ENCODE measurements around the gene TNRC6A.
"Not testable (repeated sequence)": the region's sequence is repeated elsewhere in the genome, so short reads cannot be mapped to it uniquely, and the experiment has no call there.

TNRC6A gene

GRCh38 chr16:24844101-24845030, 114.9 kb downstream of the TNRC6A start:
- H3K4me3 ChIP-seq (ENCODE audit: low read depth, low read length), result no peak overlapping the region
- no peaks in the 10 kb centered on the region for H3K79me2 ChIP-seq (ENCODE audit: control insufficient read depth, insufficient read depth, low read length, unreplicated experiment)
- H3K27me3 ChIP-seq (ENCODE audit: insufficient read depth, low read length), result no peaks in the 10 kb centered on the region
- no peaks in the 10 kb centered on the region for H3K36me3 ChIP-seq (ENCODE audit: insufficient read depth, low read length)
- H2AFZ ChIP-seq (ENCODE audit: low read length, unreplicated experiment), result no peak overlapping the region
- peaks cover 22% of the 10 kb centered on the region for H3K4me1 ChIP-seq (ENCODE audit: control insufficient read depth, insufficient read depth, low read length, unreplicated experiment)
- H3K27ac ChIP-seq (ENCODE audit: low read depth, low read length), result no peak overlapping the region

- not testable (repeated sequence) for H2AFZ ChIP-seq (ENCODE audit: low read length, unreplicated experiment); H3K79me2 ChIP-seq (ENCODE audit: control insufficient read depth, insufficient read depth, low read length, unreplicated experiment); H3K27me3 ChIP-seq (ENCODE audit: insufficient read depth, low read length); H3K4me3 ChIP-seq (ENCODE audit: low read depth, low read length); H3K27ac ChIP-seq (ENCODE audit: low read depth, low read length); H3K36me3 ChIP-seq (ENCODE audit: insufficient read depth, low read length)
- H3K4me1 ChIP-seq (ENCODE audit: control insufficient read depth, insufficient read depth, low read length, unreplicated experiment), result peaks cover 22% of the 10 kb centered on the region
Measured at GRCh38 chr16:24845031-24845365, 115.5 kb downstream of the TNRC6A start.

GRCh38 chr16:24845726-24846547, 116.5 kb downstream of the TNRC6A start, which contains the start of gene SLC5A11:
TSS of gene SLC5A11 (plus strand) at chr16:24845963. CDS start at chr16:24858644, 12,681 bp downstream.
- H3K4me3 ChIP-seq (ENCODE audit: low read depth, low read length), result no peak within 1 kb of the TSS
- no peak within 1 kb of the TSS for H3K27ac ChIP-seq (ENCODE audit: low read depth, low read length)
- H3K79me2 ChIP-seq (ENCODE audit: control insufficient read depth, insufficient read depth, low read length, unreplicated experiment), result no peaks in the 10 kb centered on the region
- H3K4me1 ChIP-seq (ENCODE audit: control insufficient read depth, insufficient read depth, low read length, unreplicated experiment), result peaks cover 29% of the 10 kb centered on the region
- no peak within 1 kb of the TSS for H2AFZ ChIP-seq (ENCODE audit: low read length, unreplicated experiment)
- no peaks in the 10 kb centered on the region for H3K27me3 ChIP-seq (ENCODE audit: insufficient read depth, low read length)
- no peaks in the 10 kb centered on the region for H3K36me3 ChIP-seq (ENCODE audit: insufficient read depth, low read length)

- H3K4me3 ChIP-seq (ENCODE audit: low read depth, low read length), result no peak overlapping the region
- peaks cover 37% of the 10 kb centered on the region for H3K4me1 ChIP-seq (ENCODE audit: control insufficient read depth, insufficient read depth, low read length, unreplicated experiment)
- no peak overlapping the region for H2AFZ ChIP-seq (ENCODE audit: low read length, unreplicated experiment)
- no peak overlapping the region for H3K27ac ChIP-seq (ENCODE audit: low read depth, low read length)
- no peaks in the 10 kb centered on the region for H3K36me3 ChIP-seq (ENCODE audit: insufficient read depth, low read length)
- H3K27me3 ChIP-seq (ENCODE audit: insufficient read depth, low read length), result no peaks in the 10 kb centered on the region
- no peaks in the 10 kb centered on the region for H3K79me2 ChIP-seq (ENCODE audit: control insufficient read depth, insufficient read depth, low read length, unreplicated experiment)
Measured at GRCh38 chr16:24846548-24847357, 117.3 kb downstream of the TNRC6A start.

- Histone ChIP-seq H3K4me1 (ENCODE audit: control insufficient read depth, insufficient read depth, low read length, unreplicated experiment) (peaks cover 42% of the 10 kb centered on the region), H3K27ac (ENCODE audit: low read depth, low read length) (no peak overlapping the region), H3K4me3 (ENCODE audit: low read depth, low read length) (no peak overlapping the region), H3K27me3 (ENCODE audit: insufficient read depth, low read length) (no peaks in the 10 kb centered on the region), H2AFZ (ENCODE audit: low read length, unreplicated experiment) (no peak overlapping the region), H3K79me2 (ENCODE audit: control insufficient read depth, insufficient read depth, low read length, unreplicated experiment) (no peaks in the 10 kb centered on the region), H3K36me3 (ENCODE audit: insufficient read depth, low read length) (no peaks in the 10 kb centered on the region)
Measured at GRCh38 chr16:24847358-24847664, 117.9 kb downstream of the TNRC6A start.

- Histone ChIP-seq H3K4me3 (ENCODE audit: low read depth, low read length) (no peak overlapping the region), H3K36me3 (ENCODE audit: insufficient read depth, low read length) (no peaks in the 10 kb centered on the region), H3K4me1 (ENCODE audit: control insufficient read depth, insufficient read depth, low read length, unreplicated experiment) (peaks cover 42% of the 10 kb centered on the region), H3K27ac (ENCODE audit: low read depth, low read length) (no peak overlapping the region; the same call in 1 of the 2 replicates), H2AFZ (ENCODE audit: low read length, unreplicated experiment) (no peak overlapping the region), H3K79me2 (ENCODE audit: control insufficient read depth, insufficient read depth, low read length, unreplicated experiment) (no peaks in the 10 kb centered on the region), H3K27me3 (ENCODE audit: insufficient read depth, low read length) (no peaks in the 10 kb centered on the region)
Measured at GRCh38 chr16:24848065-24848464, 118.6 kb downstream of the TNRC6A start.

GRCh38 chr16:24849641-24850040, 120.2 kb downstream of the TNRC6A start:
- H3K4me1 ChIP-seq (ENCODE audit: control insufficient read depth, insufficient read depth, low read length, unreplicated experiment), result peaks cover 50% of the 10 kb centered on the region

GRCh38 chr16:24850289-24850938, 121.0 kb downstream of the TNRC6A start:
- H3K79me2 ChIP-seq (ENCODE audit: control insufficient read depth, insufficient read depth, low read length, unreplicated experiment), result no peaks in the 10 kb centered on the region
- H3K27ac ChIP-seq (ENCODE audit: low read depth, low read length), result peak overlapping the region; percentile 31; the same call in 1 of the 2 replicates
- no peaks in the 10 kb centered on the region for H3K36me3 ChIP-seq (ENCODE audit: insufficient read depth, low read length)
- no peaks in the 10 kb centered on the region for H3K27me3 ChIP-seq (ENCODE audit: insufficient read depth, low read length)
- H3K4me3 ChIP-seq (ENCODE audit: low read depth, low read length), result no peak overlapping the region
- H3K4me1 ChIP-seq (ENCODE audit: control insufficient read depth, insufficient read depth, low read length, unreplicated experiment), result peaks cover 50% of the 10 kb centered on the region
- no peak overlapping the region for H2AFZ ChIP-seq (ENCODE audit: low read length, unreplicated experiment)

More at GRCh38 chr16:24849641-24850040, 120.2 kb downstream of the TNRC6A start:
- Histone ChIP-seq H3K79me2 (ENCODE audit: control insufficient read depth, insufficient read depth, low read length, unreplicated experiment) (no peaks in the 10 kb centered on the region), H3K27ac (ENCODE audit: low read depth, low read length) (no peak overlapping the region), H3K36me3 (ENCODE audit: insufficient read depth, low read length) (no peaks in the 10 kb centered on the region), H3K27me3 (ENCODE audit: insufficient read depth, low read length) (no peaks in the 10 kb centered on the region), H3K4me3 (ENCODE audit: low read depth, low read length) (no peak overlapping the region), H2AFZ (ENCODE audit: low read length, unreplicated experiment) (no peak overlapping the region)

GRCh38 chr16:24851700-24852099, 122.2 kb downstream of the TNRC6A start:
- Histone ChIP-seq H3K4me1 (ENCODE audit: control insufficient read depth, insufficient read depth, low read length, unreplicated experiment) (peaks cover 50% of the 10 kb centered on the region), H3K4me3 (ENCODE audit: low read depth, low read length) (no peak overlapping the region)

GRCh38 chr16:24852281-24852721, 122.8 kb downstream of the TNRC6A start:
- Histone ChIP-seq H3K27ac (ENCODE audit: low read depth, low read length) (no peak overlapping the region), H3K27me3 (ENCODE audit: insufficient read depth, low read length) (no peaks in the 10 kb centered on the region), H2AFZ (ENCODE audit: low read length, unreplicated experiment) (no peak overlapping the region), H3K4me1 (ENCODE audit: control insufficient read depth, insufficient read depth, low read length, unreplicated experiment) (peaks cover 47% of the 10 kb centered on the region), H3K79me2 (ENCODE audit: control insufficient read depth, insufficient read depth, low read length, unreplicated experiment) (no peaks in the 10 kb centered on the region), H3K4me3 (ENCODE audit: low read depth, low read length) (no peak overlapping the region), H3K36me3 (ENCODE audit: insufficient read depth, low read length) (no peaks in the 10 kb centered on the region)

More at GRCh38 chr16:24851700-24852099, 122.2 kb downstream of the TNRC6A start:
- Histone ChIP-seq H2AFZ (ENCODE audit: low read length, unreplicated experiment) (no peak overlapping the region), H3K27me3 (ENCODE audit: insufficient read depth, low read length) (no peaks in the 10 kb centered on the region), H3K36me3 (ENCODE audit: insufficient read depth, low read length) (no peaks in the 10 kb centered on the region), H3K27ac (ENCODE audit: low read depth, low read length) (no peak overlapping the region), H3K79me2 (ENCODE audit: control insufficient read depth, insufficient read depth, low read length, unreplicated experiment) (no peaks in the 10 kb centered on the region)

Data from ACC112 (cell line).